ENCODE results near the gene ADPGK.
"Not testable (repeated sequence)": the region's sequence is repeated elsewhere in the genome, so short reads cannot be mapped to it uniquely, and the experiment has no call there.

Gene ADPGK

DNA sequence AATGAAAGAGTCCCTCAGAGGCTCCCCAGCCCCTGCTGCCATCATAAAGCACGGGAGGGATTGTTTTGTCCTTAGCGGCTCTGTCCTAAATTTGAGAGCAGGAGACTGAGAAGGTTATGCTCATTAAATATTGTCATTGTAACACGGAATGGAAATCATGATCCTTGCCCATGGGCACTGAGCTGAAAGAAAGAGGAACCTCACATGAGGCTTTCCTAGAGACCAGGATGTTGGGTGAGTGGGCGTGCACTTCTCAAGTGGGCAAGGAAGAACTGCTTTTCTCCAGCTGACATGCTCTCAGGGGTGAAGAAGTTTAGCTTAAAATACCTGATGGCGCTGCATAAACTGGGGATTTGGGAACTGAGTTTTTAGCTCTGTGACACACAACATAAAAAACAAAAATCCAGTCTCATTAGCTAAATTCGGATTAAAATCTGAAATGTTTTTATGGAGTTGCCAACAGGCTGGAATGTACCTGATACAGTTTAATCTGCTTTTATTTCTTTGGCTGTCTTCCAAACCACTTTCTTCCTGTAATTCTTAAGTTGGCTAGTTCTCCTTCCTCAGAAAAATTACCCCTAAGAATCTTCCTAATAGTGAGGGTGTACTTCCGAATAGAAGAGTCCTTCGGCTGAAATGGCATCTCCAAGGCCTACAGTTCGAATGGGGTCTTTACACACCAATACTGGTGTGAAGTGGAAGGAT, 31.7 kb downstream of the ADPGK start:
- no peak for DNase-seq (ENCODE audit: low spot score)

DNA sequence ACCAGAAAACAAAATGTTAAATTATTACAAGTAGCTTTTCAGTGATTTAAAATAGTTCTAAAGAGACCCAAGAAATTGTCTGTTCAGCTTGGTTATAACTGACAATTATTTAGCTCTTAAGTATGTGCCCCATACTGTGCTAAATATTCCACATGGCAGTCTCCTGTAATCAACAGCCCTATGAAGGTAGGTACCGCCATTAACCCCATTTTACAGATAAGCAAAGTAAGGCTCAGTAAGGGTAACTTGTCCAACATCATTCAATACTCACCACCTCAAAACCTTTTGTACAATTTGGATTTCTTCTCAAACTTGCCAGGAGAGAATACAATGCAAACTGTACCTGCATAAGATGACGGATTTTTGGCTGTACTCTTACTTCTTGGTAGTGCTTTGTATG, 33.9 kb downstream of the ADPGK start:
- DNase-seq (ENCODE audit: low spot score), result no peak

DNA sequence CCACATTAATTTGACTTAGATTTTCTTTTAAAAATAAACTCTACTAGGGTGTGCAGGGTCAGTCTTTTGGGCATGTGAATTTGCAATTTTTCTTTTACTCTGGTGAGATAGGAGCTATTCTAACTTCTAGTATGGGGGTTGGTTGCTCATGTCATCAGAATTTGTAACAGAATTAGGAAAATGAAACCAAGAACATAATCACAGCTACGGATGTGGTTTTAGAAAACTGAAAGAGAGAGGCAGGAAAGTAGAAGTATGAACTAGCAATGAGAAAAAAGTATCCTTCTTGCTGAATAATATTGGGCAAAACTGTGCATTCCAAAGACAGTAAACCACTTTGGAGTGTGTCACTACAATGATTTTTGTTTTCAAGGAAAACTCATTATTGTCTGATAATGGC, 43.3 kb downstream of the ADPGK start:
- DNase-seq (ENCODE audit: low spot score), result no peak

GRCh38 chr15:72737723-72738122, 45.8 kb downstream of the ADPGK start:
- no peak for DNase-seq (ENCODE audit: low spot score)

DNA sequence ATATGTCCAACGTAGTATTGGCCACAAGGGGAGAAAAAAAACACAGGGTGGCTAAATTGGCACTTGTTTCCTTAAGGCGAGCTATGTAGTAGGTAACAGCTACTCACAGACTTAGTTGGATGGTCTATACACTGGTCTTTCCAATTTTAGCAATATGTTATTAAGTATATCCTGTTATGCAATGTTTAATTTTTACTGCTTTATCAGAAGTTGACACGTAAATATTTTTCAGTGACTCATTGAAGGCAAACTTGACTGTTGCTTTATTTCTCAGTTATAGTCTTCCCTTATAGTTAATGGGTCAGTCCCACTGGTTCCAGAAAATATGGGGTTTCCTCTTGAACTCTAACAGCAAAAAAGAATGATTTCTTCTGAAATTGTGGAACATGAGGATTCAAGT, 46.5 kb downstream of the ADPGK start:
- no peak for DNase-seq (ENCODE audit: low spot score)

DNA sequence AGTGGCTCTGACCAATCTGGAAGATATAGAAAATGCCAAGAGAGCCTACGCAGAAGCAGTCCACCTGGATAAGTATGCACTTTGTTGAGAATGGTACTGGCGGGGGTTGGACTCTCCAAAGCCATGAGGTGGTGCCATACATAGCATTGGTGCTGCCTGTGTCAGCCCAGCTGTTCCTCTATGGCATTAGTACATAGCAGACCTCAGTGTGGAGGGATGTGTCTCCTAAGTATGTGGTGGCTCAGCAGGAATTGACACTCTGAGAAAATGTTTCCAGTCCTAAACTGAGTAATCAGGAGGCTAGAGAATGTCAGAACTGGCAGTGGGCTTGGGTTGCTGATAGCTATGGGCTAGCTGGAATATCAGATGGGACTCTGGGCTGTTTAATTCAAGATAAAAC, 48.4 kb downstream of the ADPGK start:
- DNase-seq (ENCODE audit: low spot score), result no peak

GRCh38 chr15:72733941-72734738, 49.4 kb downstream of the ADPGK start:
- DNase-seq (ENCODE audit: low spot score), result no peak

DNA sequence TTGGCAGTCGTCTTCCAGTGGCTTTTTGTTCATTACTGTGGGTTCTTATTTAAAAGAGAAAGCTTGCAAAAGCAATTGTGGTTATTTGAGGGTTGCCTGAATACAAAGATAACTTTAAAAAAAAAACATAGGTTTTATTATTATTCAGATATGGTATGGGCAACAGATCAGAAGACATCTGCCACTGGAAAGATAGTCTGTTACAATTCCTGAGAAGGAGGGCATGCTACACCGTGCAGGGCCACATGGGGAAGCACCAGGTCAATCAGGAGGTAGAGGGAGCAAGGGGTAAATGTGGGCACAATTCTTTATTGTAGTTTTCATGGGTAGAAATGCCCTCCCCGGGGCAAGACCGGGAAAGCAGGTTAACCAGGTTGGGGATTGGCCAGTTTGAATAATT, 51.0 kb downstream of the ADPGK start:
- DNase-seq (ENCODE audit: low spot score), result no peak

- DNase-seq (ENCODE audit: low spot score), result no peak
Observed at GRCh38 chr15:72732086-72732485, 51.5 kb downstream of the ADPGK start.

DNA sequence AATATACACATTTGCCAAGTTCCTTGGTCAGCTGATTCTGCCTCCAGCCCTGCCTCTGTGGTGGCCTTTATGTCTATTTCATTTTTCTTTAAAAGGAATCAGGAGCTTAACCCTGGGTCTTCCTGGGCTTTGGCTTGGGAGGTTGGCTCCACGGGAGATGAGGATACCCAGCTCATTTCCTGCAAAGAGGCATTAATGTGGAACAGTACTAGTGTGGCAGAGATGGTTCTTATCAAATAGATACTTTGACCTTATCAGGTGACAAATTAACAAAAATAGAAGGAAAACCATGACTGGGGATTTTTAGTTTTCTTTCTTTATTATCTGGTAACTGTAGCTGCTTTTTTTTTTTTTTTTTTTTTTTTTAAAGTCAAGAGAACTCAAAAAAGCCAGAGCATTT, 54.7 kb downstream of the ADPGK start:
- no peak for DNase-seq (ENCODE audit: low spot score)

DNA sequence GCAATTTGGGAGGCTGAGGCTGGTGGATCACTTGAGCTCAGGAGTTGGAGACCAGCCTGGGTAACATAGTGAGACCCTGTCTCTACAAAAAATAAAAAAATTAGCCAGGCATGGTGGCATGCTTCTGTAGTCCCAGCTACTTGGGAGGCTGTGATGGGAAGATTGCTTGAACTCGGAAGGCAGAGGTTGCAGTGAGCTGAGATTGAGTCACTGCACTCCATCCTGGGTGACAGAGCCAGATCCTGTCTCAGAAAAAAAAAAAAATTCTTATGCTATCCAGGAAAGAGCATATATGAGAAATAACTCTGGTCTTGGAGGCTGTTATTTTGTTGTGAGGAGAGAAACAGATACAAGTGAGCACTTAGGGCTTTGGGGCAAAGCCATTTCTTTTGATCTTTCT, 55.3 kb downstream of the ADPGK start:
- not testable (repeated sequence) for DNase-seq (ENCODE audit: low spot score)

DNA sequence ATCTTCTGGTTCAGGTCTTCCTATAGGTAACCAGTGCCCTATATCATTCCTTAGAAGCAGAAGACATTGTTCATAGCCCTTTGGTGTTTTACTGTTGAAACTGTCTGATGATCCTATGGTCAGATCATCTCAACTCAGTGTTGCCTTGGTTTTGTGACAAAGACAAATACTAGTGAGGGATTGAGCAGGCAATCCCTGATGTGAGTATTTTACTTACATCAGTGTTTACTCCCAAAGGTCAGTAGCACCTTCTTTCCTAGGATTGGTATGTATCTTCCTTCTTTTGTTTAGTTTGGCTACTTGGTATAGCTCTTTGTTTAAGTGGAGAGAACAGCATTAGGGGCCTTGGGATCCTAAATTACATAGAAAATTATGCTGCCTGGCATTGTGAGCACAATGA, 56.4 kb downstream of the ADPGK start:
- DNase-seq (ENCODE audit: low spot score), result no peak

GRCh38 chr15:72725851-72726250, 57.7 kb downstream of the ADPGK start:
- DNase-seq (ENCODE audit: low spot score), result not testable (repeated sequence)

DNA sequence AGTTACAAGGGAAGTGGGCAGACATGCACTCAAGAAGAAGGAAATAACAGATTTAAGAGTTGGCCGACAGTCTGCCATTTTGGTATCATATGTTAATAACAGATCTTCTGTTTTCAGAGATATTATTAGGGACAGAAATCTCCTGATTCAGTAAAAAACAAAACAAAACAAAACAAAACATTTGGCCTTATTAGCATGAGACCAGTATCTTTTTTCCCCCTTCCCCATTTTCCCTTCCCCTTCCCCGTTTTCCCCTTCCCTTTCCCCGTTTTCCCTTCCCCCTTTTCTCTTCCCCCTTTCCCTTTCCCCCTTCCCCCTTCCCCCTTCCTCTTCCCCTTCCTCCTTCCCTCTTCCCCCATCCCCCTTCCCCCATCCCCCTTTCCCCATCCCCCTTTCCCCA, 58.1 kb downstream of the ADPGK start:
- DNase-seq (ENCODE audit: low spot score), result no peak

GRCh38 chr15:72724028-72724427, 59.5 kb downstream of the ADPGK start:
- no peak for DNase-seq (ENCODE audit: low spot score)

DNA sequence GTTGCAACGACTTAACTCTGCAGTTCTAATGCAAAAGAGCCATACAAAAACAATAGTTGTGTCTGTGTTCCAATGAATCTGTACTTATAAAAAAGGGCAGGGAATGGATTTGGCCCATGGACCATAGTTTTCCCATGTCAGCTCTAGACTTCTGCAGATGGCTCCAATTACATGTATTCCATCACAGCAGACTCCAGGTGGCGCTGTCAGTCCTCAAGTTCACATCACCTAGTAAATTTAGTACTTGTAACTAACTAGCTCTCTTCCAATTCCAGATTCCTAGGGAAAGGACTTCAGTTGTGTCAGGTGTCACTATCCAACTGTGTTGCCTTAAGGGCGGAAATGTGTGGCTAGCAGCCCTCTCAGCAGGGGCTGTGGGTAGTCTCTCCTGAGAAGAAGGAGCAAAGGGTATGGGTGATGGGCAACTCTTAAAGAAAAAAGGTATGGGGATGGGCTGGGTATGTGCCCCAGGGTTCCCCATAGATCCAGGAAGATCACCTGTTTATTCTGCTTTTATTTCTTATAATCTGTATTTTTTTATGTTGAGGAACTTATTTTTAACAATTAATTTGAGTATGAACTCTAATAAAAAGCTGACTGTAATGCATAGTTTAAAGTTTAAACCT, 61.4 kb downstream of the ADPGK start:
- DNase-seq (ENCODE audit: low spot score), result peak; percentile 71

- not testable (repeated sequence) for DNase-seq (ENCODE audit: low spot score)
Observed at GRCh38 chr15:72708551-72709303, 74.8 kb downstream of the ADPGK start.

DNA sequence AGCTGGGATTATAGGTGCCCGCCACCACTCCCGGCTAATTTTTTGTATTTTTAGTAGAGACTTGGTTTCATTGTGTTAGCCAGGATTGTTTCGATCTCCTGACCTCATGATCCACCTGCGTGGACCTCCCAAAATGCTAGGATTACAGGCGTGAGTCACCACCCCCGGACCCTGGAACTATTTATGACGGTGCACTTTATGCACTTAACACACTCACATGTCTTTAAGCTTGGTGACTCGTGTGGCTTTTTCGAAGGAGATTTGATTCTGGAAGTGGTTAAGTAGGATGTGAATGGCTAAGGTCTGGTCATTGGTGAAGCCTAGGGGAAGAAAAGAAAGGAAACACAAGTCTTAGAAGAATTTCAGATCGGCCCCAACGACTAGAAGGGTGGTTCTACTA, 77.3 kb downstream of the ADPGK start:
- DNase-seq (ENCODE audit: low spot score), result no peak

All from AG08395 (cell line).